Activated CD8-positive, alpha-beta memory T cell treated with anti-CD3 and anti-CD28 coated beads for 4 hours (primary cell): ENCODE measurements around the gene BABAM1.

Experiments
- DNase-seq, 2 donors: peaks; one replicate each; pipeline ENCODE4 v3.0.0-alpha.2; 2020; ENCODE audit warnings: low read depth in 2 of 2

Gene BABAM1

GRCh38 chr19:17243211-17243829 is 23.9 kb upstream of the BABAM1 start:
- no peak for DNase-seq

DNA sequence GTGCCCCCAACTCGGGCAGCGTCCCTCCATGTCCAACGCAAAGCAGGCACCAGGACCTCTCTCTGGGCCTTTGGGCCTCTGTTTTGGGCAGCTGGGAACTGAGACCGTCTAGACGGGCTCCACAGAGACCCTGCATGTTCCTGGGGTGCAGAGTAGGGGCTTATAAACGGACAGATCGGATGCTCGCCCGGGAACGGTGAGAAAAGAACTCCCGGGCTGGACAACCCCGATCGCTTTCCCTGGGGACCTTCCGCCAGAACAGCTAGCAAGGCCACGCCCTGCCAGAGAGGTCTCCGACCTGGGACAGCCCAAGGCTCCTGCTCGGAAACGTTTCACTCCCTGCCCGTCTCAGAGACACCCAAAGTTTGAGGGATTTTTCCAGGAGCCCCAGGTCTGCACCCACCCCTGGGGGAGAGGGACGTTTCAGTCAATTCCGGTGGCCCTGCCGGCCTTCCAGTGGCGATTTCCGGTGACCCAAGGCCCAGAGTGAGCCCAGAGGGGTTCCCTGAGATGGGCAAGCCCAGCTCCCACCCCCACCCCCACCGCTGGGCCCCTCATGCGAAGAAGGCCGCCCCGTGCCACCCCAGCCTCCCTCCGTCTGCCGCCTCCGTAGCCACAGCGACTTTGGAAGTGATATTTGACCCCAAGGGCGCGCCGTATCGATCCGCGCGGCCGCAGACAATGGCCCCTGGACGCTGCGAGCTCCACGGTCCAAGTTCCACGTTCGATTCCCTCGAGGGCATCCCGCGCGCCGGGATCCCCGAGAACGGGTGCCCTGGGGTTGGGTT is 23.2 kb upstream of the BABAM1 start:
- no peak for DNase-seq

DNA sequence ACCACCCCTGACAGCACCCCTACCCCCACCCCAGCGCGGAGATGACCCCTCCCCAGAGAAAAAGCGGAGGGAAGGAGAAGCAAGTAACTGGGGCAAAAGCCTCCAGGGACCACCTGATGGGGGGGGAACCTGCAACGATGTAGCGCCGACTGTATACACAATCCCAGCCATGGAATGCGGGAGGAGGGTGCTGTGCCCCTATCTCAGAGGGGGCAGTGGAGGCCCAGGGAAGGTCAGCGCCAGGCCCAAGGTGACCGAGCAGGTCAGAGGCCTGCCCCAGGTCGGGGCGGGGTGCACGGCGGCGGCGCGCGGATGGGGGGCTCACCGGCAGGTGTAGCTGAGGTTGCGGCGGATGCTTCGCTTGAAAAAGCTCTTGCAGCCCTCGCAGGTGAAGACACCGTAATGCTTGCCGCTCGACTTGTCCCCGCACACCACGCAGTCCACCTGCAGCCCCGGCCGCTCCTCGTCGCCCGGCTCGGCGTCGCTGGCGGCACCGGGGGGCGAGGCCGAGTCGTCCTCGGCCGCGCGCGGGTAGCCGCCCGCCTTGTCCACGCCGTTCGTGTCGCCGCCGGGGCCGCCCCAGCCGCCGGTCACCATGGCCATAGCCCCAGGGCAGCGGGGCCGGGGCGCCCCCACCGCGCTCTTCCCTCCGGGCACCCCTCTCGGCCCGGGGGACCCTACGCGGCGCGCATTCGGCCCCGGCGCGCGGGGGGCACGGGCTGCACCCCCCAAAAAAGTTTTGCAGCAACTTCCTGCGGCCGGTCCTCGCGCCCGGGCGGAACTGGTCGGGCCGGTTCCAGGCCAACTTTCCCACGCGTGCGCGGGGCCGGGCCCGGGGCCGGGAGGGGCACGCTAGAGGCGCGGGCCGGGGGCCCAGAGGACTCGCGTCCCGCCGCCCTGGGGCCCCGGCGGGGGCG is 22.4 kb upstream of the BABAM1 start:
- DNase-seq = no peak

DNA sequence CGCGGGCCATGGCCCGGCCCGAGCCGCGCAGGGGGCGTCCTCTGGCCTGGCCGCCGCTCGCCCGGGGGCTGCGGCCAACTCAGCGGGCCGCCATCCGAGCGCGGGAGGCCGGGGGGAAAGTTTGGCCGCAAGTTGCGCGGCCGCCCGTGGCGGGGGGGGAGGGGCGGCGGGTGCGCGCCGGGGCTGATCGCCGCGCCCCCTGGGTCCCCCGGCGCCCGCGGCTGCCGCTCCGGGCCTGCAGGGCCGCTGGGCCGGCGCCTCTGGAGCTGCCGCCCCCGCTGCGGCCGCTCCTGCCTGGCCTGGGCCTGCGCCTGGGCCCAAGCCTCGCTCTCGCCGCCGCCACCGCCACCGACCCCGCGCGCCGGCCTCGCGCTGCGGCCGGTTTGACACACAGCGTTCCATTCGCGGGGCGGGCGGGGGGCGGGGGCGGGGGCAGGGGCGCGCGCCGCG is 21.7 kb upstream of the BABAM1 start, which contains the start of gene NR2F6:
Gene NR2F6, minus strand, starts transcription at position 385 of the 450 bp plus-strand sequence. CDS start 699 bp downstream, outside the sequence.
- DNase-seq = no peak

GRCh38 chr19:17246681-17247425 is 20.4 kb upstream of the BABAM1 start:
- DNase-seq = no peak

DNA sequence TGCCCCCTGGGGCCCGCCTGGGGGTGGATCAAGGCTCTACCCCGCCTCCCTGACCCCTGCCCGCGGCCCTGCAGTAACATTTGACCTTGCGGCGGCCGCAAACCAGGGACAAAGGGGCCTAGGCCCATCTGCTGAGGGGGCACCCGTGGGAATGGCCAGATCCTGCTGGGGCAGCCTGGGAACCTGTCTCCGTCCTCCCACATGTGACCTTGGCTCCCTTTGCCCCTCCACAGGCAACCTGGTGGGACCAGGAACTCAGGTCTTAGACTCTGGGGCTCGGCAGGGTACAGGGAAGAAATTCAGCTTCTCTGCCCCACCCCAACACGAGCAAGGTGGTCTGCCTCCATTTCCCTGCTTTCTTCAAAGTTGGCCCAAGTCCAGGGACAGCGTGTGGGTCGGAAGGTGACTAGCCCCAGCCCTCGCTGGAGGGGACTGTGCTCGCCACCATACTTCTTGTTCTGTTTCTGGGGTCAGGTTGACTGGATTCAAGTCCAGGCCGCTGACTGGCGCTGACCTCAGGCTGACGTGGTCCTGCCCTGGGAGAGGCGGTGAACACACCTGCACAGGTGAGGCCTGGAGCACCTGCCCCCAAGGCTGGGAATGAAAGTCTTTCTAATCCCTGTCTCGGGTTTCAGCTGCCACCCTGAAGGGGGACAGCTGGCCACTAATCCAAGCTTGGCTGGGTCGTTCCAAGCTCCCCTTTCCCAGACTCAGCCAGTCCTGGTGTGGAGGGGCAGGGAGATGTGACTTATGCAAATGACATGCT is 19.0 kb upstream of the BABAM1 start:
- no peak for DNase-seq

GRCh38 chr19:17249887-17250548 is 17.2 kb upstream of the BABAM1 start:
- DNase-seq = no peak

DNA sequence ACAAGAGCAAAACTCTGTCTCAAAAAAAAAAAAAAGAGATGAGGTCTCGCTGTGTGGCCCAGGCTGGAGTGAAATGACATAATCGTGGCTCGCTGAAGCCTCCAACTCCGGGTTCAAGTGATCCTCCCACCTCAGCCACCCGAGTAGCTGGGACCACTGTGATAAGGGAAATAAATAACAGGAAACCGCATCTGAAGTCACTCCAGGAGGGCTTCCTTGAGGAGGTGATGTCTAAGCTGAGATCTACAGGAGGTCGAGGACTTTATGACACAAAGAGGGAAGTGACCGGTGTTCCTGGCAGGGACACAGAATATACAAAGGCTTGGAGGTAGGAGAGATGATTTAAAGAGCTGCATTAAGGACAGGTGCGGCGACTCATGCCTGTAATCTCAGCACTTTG is 12.6 kb upstream of the BABAM1 start:
- DNase-seq = no peak

DNA sequence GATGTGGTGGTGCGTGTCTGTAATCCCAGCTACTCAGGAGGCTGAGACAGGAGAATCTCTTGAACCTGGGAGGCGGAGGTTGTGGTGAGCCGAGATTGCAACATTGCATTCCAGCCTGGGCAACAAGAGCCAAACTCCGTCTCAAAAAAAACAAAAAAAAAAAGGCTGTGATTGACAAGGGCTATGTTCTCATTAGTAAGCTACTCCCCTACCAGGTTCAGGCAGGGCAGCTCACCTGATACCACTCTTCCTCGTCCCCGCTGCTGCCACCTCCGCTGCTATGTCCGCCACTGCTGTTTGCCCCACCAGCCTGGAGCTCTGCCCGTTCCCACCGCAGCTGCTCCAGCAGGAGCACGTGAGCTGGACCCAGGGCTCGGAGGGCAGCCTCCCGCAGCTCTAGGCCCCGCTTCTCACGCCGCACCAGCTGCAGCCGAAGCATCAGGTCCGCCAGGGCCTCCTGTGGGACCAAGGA is 12.1 kb upstream of the BABAM1 start:
- no peak for DNase-seq

GRCh38 chr19:17256130-17256529 is 11.1 kb upstream of the BABAM1 start:
- DNase-seq = no peak

- DNase-seq = no peak
Measured at GRCh38 chr19:17259118-17259780, 8.0 kb upstream of the BABAM1 start.

DNA sequence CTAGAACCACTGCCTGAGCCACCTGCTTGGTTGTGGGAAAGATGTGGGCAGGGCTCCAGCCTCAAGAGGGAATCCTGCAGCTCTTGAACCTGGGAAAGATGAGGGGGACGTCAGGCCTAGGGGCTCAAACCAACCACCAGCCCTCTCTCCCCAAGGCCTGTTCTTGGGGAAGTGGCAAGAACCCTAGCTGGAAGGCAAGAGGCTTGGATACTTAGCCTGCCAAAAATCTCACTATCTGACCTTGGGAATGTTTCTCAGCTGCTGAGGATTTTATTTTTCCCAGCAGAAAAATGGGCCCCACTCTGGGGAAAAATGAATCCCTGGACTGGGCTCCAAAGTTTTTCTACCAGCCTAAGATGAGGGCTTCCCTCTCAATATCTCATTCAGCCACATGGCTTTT is 7.3 kb upstream of the BABAM1 start:
- DNase-seq = no peak

DNA sequence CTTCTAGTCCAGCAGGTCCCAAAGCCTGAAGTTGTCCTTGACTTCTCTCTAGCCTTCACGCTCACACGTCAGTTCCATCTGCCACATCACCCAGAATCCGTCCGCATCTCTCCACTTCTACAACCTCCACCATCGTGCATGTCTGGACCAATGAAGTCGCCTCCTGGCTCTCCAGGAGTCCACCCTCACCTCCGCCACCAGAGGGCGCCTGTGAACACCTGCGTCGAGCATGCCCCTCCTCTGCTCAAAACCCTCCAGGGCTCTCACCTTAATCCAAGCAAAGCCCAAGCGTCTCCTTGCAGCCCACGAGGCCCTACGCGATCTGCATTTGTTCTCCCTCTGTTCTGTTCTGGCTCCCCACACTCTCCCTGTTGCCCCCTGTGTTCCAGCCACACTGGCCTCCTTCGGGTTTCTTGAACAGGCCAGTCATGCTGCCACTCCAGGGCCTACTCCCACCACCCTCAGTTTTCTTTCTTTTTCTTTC is 6.4 kb upstream of the BABAM1 start:
- DNase-seq = peak; percentile 78 to 80

DNA sequence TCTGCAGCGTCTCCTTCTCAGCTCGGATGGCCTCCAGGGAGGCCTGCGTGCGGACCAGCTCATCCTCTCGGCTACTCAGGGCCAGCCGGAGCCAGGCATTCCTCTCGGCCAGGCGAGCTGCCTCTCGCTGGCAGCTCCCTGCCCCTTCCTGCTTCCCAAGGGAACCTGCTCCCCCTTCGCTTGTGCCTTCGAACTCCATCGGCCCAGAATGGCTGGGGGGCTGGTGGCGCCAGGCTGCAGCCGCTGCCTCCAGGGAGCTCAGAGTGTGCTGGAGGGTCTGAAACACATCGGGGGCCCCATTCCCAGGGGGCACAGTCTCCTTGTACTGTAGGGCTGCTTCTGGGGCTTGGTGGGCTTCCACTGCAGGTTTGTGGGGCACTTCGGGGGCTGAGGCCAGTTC is 4.7 kb upstream of the BABAM1 start:
- no peak for DNase-seq

DNA sequence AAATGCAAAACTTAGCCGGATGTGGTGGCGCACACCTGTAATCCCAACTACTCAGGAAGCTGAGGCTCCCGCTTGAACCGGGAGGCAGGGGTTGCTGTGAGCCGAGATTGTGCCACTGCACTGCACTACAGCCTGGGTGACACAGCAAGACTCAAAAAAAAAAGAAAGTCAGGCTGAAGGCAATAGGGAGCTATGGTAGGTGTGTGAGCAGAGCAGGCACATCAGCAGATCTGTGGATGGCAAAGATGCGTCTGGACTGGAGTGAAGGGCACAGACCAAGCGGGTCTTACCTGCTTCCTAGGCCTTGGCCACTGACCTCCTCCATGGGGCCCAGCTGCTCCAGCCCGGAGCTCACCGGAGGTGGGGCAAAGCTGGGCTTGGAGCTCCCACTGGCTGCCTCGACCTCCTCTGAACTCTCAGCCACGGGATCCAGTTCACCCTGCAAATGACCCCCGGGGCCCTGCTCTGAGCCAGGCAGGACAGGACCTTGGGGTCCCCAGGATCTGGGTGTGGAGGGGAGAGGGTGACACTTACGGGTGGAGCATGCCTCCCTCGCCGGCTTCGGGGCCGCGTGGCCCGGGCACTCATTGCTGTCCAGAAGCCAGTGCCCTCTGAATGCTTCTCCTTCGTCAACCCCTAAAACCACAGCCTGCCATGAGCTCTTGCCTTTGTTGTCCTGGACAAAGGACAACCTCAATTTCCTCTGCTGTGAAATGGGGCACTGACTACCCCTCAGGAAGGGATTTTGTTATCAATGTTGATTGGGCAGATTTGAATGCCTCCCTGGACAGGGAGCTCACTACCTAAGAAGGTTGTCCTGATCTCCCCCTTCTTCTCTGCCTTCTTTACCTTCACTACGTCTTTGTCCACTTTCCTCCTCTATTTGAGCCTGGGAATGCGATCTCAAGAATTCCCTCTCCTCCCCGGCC is 3.3 kb upstream of the BABAM1 start:
- no peak for DNase-seq

DNA sequence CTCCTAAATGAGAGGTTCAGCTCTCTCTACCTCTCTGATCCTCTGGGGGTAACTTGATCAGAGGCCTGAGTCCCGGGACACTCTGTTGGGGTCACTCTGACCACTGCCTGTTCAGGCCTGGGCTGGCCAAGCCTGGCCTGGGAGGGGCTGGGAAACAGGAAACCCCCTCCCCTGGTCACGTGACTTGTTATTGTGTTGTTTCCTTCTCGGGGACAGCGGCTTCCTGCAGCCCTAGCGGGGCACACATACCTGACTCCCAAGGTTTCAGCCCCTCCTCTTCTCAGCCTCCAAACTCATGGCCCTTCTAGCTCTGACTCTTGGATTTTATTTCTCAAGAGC is 2.6 kb upstream of the BABAM1 start, which contains the start of gene USHBP1:
Gene USHBP1, minus strand, starts transcription at position 105 of the 339 bp plus-strand sequence. CDS start 446 bp downstream, outside the sequence.
- DNase-seq = no peak

GRCh38 chr19:17266026-17266425 is 1.2 kb upstream of the BABAM1 start:
- no peak for DNase-seq

DNA sequence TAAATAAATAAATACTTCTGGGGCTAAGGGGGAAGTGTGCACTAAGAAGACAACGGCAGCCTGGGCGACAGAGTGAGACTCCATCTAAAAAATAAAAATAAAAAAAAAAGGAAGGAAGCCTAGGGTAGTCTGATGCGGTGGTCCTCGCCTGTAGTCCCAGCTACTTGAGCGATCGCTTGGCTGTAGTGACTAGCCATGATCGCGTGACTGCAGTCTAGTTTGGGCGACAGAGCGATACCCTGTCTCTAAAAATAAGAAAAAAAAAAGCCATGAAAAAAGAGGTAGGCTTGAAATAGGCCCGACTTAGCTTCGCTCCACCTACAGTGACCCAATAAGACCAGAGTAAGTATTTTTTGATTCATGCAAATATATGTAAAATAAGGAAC is 661 bp upstream of the BABAM1 start:
- DNase-seq = no peak
